ENCODE measurements around the gene DCHS1.
"Not testable (repeated sequence)": the region's sequence is repeated elsewhere in the genome, so short reads cannot be mapped to it uniquely, and the experiment has no call there.

Gene DCHS1, protein sequence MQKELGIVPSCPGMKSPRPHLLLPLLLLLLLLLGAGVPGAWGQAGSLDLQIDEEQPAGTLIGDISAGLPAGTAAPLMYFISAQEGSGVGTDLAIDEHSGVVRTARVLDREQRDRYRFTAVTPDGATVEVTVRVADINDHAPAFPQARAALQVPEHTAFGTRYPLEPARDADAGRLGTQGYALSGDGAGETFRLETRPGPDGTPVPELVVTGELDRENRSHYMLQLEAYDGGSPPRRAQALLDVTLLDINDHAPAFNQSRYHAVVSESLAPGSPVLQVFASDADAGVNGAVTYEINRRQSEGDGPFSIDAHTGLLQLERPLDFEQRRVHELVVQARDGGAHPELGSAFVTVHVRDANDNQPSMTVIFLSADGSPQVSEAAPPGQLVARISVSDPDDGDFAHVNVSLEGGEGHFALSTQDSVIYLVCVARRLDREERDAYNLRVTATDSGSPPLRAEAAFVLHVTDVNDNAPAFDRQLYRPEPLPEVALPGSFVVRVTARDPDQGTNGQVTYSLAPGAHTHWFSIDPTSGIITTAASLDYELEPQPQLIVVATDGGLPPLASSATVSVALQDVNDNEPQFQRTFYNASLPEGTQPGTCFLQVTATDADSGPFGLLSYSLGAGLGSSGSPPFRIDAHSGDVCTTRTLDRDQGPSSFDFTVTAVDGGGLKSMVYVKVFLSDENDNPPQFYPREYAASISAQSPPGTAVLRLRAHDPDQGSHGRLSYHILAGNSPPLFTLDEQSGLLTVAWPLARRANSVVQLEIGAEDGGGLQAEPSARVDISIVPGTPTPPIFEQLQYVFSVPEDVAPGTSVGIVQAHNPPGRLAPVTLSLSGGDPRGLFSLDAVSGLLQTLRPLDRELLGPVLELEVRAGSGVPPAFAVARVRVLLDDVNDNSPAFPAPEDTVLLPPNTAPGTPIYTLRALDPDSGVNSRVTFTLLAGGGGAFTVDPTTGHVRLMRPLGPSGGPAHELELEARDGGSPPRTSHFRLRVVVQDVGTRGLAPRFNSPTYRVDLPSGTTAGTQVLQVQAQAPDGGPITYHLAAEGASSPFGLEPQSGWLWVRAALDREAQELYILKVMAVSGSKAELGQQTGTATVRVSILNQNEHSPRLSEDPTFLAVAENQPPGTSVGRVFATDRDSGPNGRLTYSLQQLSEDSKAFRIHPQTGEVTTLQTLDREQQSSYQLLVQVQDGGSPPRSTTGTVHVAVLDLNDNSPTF (N-terminal part only)

DNA sequence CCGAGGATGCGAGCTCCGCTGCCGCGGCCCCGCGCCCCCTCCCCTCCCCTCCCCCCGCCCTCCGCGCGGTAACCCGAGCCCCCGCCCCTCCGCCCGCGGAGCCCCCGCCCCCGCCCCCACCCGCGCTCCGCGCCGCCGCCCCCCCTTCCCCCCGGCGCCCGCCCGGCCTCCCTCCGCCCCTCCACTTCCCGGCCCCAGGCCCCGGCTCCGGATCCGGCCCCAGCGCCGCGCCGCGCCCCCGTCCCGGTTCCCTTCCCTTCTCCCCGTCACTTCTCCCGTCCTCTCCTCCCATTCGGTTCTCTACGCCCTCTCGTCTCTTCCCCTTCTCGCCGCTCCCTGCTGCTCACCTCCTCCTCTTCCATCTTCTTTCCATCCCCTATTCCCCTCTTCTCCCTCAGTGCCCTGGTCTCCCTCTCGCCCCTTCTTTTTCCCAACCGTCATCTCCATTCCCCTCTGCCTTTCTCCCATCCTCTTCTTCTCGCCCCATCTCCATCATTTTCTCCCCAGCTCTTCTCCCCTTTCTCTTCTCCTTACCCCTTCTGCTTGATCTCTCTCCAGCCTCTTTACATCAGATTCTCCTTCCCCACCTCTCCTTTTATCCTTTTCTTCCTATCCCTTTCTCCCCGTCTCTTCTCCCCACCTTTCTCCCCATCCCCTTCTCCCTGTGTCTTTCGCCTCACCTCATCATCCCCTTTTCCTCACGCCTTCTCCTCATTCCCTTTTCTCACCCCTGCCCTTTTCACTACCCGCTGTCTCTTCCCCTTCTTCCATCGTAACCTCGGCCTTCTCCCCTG, at the start of gene DCHS1:
DCHS1 (minus strand) TSS at position 20 of the 794 bp plus-strand sequence. CDS start 14,196 bp downstream, outside the sequence.
- DNase-seq = peak; percentile 63

DNA sequence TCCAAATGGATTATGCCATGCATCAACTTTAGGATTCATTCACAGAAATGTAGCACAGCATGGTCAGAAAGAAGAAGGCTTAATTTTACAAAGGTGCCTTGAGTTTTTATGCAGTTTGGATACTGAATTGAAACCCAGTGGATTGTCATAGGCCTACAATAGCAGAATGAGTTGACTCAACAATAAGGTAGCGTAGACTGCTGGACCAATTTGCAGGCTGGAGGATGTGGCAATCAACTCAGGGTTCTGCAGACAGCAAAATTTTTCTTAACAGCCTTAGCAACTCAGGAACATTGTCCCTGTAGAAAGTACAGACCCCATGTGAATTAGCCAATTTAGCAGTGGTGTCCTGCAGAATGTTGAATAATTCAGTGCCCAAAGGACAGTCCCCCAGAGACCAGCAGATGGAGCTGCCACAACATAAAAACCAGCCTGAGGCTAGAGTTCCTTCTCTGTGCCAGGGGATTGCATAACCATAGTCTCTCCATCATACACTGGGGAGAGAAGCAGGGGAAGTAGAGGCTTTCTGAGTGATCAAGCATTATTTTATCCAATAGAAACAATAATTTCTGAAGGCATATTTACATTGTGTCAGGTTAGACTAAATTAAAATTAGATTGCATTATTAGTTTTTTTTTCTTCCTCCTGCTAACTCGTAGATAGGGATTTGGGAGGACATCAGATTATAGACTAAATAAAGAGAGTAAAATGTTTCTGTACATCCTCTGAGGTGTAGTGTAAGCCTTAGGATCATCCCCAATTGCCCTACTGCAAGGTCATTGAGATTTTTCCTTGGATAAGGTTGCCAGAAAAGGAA, 47.8 kb upstream of the DCHS1 start:
- DNase-seq = peak; percentile 51

DNA sequence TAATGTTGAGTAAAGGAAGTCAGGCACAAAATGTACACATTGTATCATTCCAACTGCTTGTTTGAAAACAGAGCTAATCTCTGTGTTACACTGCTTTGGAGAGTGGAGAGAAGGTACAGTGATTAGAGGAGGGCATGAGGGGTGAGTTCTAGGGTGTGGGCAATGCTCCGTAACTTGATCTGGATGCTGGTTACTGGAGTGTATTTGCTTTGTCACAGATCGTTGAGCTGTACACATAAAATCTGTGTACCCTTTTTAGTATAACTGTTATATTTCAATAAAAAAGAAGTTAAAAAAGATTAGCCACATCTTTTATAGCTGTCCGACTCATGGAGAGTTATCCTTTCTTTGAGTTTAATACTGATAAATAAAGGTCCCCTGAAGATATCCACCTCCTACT, 46.3 kb upstream of the DCHS1 start:
- not testable (repeated sequence) for DNase-seq

DNA sequence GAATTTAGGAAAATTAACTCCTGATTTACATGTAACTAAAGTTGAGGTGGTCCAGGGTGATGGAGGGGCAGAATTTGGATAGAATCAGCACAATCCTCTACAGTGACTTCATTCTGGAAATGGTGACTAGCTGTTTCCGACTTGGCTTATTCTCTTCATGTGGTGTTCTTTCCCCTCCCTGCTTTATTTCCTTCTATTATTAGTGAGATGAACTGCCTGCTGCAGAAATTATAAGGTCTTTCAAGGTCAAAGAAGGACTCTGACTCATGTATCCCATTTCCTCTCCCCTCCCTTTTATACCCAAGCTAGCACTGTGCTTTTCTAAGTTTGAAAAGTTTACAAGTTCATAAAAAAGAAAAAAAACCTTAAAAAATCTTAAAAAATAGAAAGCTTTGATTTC, 39.8 kb upstream of the DCHS1 start:
- no peak for DNase-seq

DNA sequence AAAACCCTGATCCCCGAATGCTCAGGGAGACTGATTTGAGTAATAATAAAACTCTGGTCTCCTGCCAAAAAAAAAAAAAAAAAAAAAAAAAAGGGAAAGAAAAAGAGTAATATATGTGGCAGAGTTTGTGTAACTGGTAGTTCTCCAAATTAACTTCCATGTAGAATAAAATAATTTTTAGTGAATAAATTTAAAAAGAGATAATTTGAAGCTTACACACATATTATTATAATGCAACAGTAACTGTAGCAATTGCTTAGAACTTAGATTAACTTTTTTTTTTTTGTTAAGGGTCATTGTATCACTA, 38.6 kb upstream of the DCHS1 start:
- no peak for DNase-seq

DNA sequence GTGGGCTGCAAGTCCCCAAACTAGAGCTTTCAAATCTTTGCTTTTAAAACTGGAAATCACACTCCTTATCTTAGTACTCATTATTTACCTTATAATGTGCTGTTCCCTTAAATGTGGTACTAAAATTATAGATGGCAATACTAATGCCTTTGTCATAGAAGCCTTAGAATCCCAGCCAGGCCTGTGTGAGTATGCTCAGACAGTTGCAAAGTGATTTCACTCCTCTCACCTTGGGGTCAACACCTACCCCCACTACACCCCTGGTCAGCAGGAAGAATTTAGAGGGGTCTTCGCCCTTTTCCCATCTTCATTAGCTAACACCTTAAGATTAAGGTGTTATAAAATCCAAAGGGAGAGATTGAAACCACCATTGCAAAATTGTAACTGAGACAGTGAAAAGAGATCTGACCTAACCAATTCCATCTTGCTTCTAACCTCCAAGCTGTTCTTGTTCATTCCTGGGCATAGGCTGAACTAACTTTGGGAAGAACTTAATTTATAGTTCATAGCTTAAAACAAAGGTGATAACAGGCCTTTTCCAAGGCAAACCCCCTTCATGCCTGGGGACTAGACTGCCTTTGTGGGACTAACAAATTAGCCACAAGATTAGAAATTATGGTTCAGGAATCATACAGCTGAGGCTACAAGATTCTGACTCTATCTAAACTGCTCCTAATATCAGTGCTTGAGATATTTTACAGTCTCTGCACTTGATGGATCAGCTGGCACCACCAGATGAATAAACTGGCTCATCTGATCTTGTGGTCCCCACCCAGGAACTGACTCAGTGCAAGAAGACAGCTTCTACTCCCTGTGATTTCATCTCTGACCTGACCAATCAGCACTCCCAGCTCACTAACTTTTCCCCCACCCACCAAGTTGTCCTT, 38.0 kb upstream of the DCHS1 start:
- peak; percentile 46 for DNase-seq

DNA sequence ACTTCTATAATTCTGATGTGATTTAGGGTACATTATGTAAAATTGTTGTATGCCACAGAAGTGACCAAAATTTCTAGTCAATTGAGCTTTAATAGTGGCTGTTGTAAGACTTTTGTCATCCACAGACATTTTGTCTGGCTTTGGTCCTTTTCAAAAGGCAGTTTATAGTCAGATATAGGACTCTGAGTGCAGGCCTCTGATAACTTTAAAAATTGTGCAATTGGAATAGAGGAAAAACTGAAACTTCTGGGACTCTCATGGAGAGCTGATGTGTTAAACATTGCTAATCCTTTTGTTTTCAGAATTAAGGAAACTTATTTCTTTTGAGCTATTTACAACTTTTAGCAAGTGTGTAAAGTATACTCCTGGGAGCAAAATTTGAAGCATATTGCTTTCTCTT, 36.5 kb upstream of the DCHS1 start:
- no peak for DNase-seq

DNA sequence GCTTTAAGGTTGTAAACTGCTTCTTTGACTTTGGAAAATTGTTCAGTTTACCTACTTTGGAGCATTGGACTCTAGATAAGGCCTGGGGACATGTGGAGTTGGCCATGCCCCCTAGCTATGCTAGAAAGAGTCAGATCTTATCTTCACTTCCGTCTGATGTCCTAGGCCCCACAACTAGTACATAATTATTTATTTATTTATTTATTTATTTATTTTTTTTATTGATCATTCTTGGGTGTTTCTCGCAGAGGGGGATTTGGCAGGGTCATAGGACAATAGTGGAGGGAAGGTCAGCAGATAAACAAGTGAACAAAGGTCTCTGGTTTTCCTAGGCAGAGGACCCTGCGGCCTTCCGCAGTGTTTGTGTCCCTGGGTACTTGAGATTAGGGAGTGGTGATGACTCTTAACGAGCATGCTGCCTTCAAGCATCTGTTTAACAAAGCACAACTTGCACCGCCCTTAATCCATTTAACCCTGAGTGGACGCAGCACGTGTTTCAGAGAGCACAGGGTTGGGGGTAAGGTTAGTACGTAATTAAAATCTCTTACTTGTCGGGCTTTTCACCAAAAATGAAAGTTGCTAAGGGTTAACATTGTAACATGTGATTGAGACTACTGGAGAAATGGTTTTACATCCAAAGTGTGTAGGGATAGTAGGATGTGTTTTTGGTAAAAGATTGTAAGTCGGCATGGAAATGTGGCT, 35.0 kb upstream of the DCHS1 start:
- not testable (repeated sequence) for DNase-seq

DNA sequence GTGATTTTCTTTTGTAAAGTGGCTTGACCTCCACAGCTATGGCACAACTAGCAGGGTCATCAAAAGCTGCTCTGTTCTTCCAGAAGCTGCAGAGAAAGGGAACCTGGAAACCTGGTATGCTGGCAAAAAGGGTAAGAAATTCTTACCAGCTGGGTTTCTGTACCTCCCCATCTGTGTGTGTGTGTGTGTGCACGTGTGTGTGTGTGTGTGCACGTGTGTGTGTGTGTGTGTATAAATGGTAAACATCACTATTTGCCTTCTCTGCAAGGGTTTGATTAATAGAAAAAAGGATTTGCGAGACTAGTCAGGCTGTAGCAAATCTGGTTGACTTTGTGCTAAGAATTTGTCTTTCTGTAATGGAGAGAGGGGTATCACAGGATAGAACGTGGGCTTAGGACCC, 32.3 kb upstream of the DCHS1 start:
- no peak for DNase-seq

DNA sequence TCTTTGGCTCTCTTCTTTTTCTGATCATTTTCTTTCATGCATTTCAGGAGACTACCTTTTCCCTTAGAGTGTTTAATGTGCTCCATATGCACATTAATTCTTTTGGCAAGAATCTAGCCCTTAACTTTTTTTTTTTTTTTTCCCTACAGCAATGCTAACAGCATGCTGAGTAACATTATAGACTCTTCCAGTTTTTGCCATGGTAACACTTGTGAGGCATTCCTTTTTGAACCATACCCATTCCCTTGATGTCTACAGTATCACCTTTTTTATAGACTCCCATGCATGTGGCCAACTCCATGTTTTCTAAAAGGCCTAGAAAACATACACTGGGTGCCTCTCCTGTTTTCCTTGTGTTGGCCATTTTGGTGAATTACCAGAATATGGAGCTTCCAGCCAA, 30.4 kb upstream of the DCHS1 start:
- no peak for DNase-seq

DNA sequence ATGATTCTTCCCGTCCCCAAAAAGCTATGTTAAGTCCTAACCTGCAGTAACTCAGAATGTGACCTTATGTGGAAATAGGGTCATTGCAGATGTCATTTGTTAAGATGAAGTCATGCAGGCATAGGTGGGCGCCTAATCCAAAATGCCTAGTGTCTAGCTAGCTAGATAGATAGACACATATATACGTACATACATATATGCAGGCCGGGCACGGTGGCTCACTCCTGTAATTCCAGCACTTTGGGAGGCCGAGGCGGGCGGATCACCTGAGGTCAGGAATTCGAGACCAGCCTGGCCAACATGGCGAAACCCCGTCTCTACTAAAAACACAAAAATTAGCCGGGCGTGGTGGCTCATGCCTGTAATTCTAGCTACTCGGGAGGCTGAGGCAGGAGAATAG, 28.5 kb upstream of the DCHS1 start:
- DNase-seq = not testable (repeated sequence)

DNA sequence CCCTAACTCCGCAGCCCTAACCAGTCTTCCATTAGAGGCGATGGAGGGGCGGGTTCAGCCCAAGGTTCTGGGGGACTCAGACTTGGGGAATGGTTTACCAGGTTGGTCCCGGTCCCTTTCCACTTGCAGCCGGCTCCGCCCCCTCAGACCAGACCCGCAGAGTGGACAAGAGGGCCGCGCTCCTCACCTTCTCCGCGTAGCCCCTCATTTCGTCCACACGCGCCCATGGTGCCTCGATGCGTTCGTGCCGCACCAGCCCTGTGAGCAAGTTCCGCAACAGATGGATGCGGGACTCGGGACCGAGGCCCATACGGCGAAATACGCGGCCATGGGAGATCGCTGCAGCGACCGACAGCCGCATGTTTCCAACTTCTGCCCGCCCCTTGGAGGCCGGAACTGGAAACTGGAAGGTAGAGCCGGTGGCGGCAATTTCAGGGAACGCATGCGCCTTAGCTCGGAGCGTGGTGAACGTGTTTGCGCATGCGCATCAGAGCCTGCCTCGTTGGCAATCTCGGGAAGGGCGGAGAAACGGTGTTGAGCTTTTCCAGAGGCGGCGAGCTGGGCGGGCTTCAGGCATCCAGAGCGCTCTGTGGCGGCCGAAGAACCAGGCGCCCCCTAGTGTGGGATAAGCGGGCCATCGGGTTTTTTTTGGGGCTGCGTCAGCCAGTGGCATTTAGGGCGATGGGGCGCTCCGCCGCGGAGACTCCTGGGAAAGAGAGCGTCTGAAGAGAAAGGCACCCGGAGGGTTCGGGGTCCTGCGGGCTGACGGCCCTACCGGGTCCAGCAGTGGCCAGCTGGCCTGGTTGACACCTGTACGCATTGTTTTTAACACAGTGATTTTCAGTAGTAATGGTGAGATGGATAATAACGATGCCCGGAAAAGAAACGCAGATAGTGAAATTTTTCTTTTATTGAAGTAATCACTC, 27.6 kb upstream of the DCHS1 start, which contains the start of gene MRPL17:
MRPL17 (minus strand) TSS at position 405 of the 926 bp plus-strand sequence; CDS start at position 361, 44 bp downstream.
- peak; percentile 99 for DNase-seq

DNA sequence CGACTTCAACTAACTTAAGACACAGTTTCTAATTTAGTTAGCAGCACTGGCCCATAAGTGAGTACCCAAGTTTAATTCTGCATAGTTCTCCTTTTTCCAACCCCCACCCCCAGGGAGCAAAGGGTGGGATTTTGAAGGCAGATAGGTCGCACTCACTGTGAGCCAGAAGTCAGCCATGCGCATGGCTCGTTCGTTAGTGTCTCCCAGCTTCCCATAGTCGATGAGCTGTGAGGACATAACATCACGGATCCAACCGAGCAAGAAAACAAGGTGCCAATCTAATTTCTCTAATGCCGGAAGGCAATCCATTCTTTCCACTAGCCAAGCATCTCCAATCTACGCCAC, 27.0 kb upstream of the DCHS1 start:
- DNase-seq = no peak

DNA sequence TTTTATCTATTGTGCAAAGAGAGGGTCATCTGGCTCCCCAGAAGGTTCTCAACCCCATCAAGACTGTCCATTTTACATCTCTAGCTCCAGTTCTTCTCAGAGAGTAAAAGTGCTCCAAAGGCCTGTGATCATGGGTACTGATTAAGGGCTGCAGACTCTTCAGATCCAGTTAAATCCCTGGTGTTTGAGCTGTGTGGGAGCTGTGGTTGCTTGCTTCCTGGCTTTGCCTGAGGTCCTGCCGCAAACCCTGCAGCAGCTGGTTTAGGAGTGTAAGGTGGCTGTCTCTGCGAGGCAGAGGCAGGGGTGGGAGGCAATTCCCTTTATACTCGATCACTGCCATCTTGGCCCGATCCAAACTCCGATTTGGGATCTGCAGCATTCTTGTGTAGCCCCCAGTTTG, 26.3 kb upstream of the DCHS1 start:
- DNase-seq = no peak

DNA sequence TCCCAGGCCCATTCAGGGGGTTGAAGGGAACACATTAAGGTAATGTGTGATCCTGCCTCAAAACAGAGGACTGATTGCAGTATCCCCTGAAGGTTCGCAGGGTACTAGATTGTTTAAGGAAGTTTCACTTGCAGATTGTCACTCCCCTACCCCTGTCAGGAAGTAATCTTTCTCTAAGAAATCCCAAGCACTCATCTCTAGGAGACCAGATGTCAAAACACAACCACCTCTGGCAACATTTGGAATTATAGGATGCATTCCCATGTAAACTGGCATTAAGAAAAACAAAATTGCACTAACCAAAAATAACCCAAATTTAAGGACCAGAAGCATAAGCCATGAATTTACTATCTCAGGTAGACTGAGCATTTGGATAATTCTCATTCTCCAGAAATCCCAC, 25.9 kb upstream of the DCHS1 start:
- no peak for DNase-seq

DNA sequence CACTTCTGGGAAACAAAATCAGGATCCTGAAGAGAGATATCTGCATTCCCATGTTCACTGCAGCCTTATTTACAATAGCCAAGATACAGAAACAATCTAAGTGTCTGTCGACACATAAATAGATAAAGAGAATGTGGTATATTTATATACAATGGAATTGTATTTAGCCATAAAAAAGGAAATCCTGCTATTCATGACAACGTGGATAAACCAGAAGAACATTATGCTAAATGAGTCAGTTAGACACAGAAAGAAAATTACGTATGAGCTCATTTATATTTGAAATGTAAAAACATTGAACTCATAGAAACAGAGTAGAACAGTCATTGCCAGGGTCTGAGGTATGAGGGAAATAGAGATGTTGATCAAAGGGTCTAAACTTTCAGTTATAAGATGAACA, 21.4 kb upstream of the DCHS1 start:
- DNase-seq = no peak

DNA sequence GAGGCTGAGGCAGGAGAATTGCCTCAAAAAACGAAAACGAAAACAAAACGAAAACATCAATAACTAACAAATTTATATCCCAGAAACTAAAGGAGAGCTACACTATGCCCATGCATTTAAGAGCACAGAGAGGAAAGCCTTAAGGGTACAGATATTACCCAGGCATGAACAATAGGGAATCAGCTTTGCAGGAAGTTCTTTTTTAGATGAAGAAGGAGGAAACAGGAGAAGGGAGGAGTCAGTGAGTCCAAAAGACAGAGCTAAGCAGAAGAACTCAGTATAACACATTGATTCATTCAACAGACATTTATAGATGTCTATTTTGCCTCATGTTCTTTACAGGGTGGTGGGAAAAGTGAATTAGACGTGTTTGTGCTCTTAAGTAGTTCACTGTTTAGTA, 19.3 kb upstream of the DCHS1 start:
- no peak for DNase-seq

DNA sequence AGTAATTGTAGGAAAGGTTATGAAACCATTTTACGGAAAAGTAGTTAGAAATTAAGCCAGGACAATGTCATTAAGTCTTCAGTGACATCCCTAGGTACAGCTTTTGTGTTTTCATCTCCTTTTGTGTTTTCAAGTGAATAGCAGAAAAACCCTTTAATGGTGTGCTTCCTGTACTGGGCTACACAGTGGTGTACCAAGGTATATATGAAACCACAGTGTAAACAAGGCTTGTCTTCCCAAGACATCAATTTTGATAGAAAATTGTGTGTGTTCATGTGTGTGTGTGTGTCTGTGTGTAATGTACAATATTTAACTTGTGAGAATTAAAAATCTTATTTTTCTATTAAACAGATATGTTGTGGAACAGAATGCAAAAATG, 18.6 kb upstream of the DCHS1 start:
- DNase-seq = no peak

Measured in CD4-positive, alpha-beta T cell treated with Interleukin-6 for 4 hours (primary cell).